ENCODE data around the gene CCDC117. TPM values are rescaled to one million over a fixed set of nuclear protein-coding genes. Genes with fewer than 3 reads are reported as not detected.

Gene CCDC117
- total and polyA plus RNA-seq, 2 donors from 2014 or later = 8.7 to 16.8 TPM

DNA sequence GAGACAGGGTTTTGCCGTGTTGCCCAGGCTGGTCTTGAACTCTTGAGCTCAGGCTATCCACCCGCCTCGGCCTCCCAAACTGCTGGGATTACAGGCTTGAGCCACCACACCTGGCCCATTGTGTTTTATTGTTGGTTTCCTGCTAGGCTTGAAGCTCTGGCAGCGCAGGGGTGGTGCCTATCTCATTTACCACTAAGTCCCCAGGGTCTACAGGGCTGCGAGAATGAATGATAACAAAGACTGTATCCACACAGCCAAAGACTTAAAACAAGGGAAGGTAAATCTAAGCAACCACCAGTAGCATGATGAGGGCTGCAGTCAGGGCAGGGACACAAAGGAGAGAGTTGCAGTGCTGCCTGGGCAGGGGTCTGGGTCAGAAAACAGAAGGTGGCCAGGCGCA, 65.1 kb downstream of the CCDC117 start:
- DNase-seq = no peak
- no peak overlapping the region for H3K4me3 ChIP-seq (ENCODE audit: low read length in 3 of 3)
- H3K27me3 ChIP-seq (ENCODE audit: control insufficient read depth, insufficient read depth, low read length) = no peaks in the 10 kb centered on the region
- H3K36me3 ChIP-seq (ENCODE audit: control insufficient read depth in 2 of 3, insufficient read depth in 3 of 3, low read length in 3 of 3) = no peaks in the 10 kb centered on the region
- TF ChIP-seq, protein P1, sequence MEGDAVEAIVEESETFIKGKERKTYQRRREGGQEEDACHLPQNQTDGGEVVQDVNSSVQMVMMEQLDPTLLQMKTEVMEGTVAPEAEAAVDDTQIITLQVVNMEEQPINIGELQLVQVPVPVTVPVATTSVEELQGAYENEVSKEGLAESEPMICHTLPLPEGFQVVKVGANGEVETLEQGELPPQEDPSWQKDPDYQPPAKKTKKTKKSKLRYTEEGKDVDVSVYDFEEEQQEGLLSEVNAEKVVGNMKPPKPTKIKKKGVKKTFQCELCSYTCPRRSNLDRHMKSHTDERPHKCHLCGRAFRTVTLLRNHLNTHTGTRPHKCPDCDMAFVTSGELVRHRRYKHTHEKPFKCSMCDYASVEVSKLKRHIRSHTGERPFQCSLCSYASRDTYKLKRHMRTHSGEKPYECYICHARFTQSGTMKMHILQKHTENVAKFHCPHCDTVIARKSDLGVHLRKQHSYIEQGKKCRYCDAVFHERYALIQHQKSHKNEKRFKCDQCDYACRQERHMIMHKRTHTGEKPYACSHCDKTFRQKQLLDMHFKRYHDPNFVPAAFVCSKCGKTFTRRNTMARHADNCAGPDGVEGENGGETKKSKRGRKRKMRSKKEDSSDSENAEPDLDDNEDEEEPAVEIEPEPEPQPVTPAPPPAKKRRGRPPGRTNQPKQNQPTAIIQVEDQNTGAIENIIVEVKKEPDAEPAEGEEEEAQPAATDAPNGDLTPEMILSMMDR (IDR thresholded peaks at IDR 0.05; ENCODE audit: borderline replicate concordance, extremely low read depth, insufficient read depth) = no peak
- H3K9me3 ChIP-seq (ENCODE audit: control insufficient read depth in 2 of 3, insufficient read depth in 1 of 3, low read length in 3 of 3) = no peaks in the 10 kb centered on the region
- H3K27ac ChIP-seq (ENCODE audit: low read depth in 2 of 2, low read length in 2 of 2) = no peak overlapping the region
- H3K9ac ChIP-seq (ENCODE audit: low read length in 3 of 3) = no peak overlapping the region
- intact Hi-C loops (cut with DNase I) = no loop called here
- FAIRE-seq = no peak
- H3K4me1 ChIP-seq (ENCODE audit: control insufficient read depth in 2 of 3, insufficient read depth in 2 of 3, low read depth in 1 of 3, low read length in 3 of 3) = no peaks in the 10 kb centered on the region

Other genes with a start within 250 kb of the CCDC117 start
- gene TTC28, start 92.9 kb upstream of the CCDC117 start, total RNA-seq = 40.2 TPM
- gene TTC28, start 92.9 kb upstream of the CCDC117 start, polyA plus RNA-seq (ENCODE audit: insufficient read depth, low read depth, low replicate concordance) = 3.5 TPM
- 10.1 TPM for gene CHEK2, start 30.9 kb upstream of the CCDC117 start, total RNA-seq
- gene CHEK2, start 30.9 kb upstream of the CCDC117 start, polyA plus RNA-seq (ENCODE audit: insufficient read depth, low read depth, low replicate concordance) = 4.6 TPM
- 13.2 TPM for gene HSCB, start 30.7 kb upstream of the CCDC117 start, total RNA-seq
- gene HSCB, start 30.7 kb upstream of the CCDC117 start, polyA plus RNA-seq (ENCODE audit: insufficient read depth, low read depth, low replicate concordance) = 32.1 TPM
- gene XBP1, start 27.9 kb downstream of the CCDC117 start, total RNA-seq = 220 TPM
- 114 TPM for gene XBP1, start 27.9 kb downstream of the CCDC117 start, polyA plus RNA-seq (ENCODE audit: insufficient read depth, low read depth, low replicate concordance)
- 24.4 TPM for gene ZNRF3, start 110.9 kb downstream of the CCDC117 start, total RNA-seq
- gene ZNRF3, start 110.9 kb downstream of the CCDC117 start, polyA plus RNA-seq (ENCODE audit: insufficient read depth, low read depth, low replicate concordance) = 6.8 TPM